SK-N-SH (cell line): ENCODE results near the gene PRDX6.

Experiments used
- EZH2phosphoT487 ChIP-seq: fragments of 200-600 bp; sonication (generic); IDR thresholded peaks from 2 replicates; pipeline ENCODE4 v1.6.1; 2017; ENCODE audit warnings: low read depth, mixed run types, mild to moderate bottlenecking, antibody characterized with exemption, moderate library complexity, borderline replicate concordance
- JUND ChIP-seq: IDR thresholded peaks from 2 replicates; pipeline ENCODE4 v1.4.0; 2012
- SIN3A ChIP-seq: IDR thresholded peaks from 2 replicates; pipeline ENCODE4 v1.6.1; 2012; ENCODE audit warnings: low read depth, mild to moderate bottlenecking, low read length, moderate library complexity, borderline replicate concordance

DNA sequence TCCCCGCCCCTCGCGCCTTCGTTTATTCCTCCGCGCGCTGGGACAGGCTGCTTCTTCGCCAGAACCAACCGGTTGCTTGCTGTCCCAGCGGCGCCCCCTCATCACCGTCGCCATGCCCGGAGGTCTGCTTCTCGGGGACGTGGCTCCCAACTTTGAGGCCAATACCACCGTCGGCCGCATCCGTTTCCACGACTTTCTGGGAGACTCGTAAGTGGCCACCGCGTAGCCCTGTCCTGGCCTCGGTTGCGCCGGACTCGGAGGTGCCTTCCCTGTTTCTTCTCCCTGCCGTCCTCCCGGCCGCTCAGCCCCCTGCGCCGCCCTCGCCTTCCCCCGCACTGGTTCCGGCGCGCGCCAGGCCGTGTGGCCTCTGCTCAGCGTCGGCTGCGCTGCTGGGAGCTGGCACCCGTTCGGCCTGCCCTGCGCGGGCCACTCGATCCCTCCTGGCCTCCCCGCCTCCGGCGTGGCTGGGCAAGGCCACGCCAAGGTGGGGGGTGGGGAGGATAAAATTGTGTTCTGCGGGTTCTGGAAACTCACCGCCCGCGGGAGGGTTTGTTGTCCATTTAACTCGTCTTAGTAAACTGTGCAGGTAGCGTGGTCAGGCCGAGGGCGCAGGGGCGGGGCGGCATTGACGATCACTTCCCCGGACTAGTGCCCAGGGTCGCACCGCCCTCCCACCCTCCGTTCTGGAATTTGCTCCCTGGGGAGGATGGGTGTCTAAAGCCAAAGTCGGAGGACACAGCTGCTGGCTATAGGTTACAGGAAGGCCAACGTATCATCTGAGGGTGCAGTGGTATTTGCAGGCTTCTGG lies at the start of gene PRDX6:
- TF ChIP-seq JUND: no peak
- no peak; the same call in 1 of the 2 replicates for TF ChIP-seq SIN3A
- TF ChIP-seq EZH2phosphoT487: no peak
